Thoracic aorta (tissue), 2 donors: ENCODE measurements around the gene AHNAK. TPM values are rescaled to one million over a fixed set of nuclear protein-coding genes. Genes with fewer than 3 reads are reported as not detected.
"Not testable (repeated sequence)": the region's sequence is repeated elsewhere in the genome, so short reads cannot be mapped to it uniquely, and the experiment has no call there.

ENCODE experiments used
- ATAC-seq: fragments of 150-250 bp; one replicate; pipeline ENCODE4 v1.8.0; 2017; ENCODE audit warnings: low read depth; ENCODE audit not compliant: insufficient number of reproducible peaks, low FRiP score
- DNase-seq: peaks from one replicate; pipeline ENCODE4 v3.0.0-alpha.2; 2020; ENCODE audit warnings: low spot score
- H3K27ac ChIP-seq, 2 donors: fragments of 200-600 bp; sonication (generic); 1 replicate in 1 of 2; 2 replicates in 1 of 2; pipeline ENCODE4 v1.5.1; 2016; ENCODE audit warnings: mild to moderate bottlenecking in 2 of 2, moderate library complexity in 2 of 2
- H3K27me3 ChIP-seq: fragments of 200-600 bp; sonication (generic); replicated peaks from 2 replicates; pipeline ENCODE4 v1.6.0; 2016; ENCODE audit warnings: mild to moderate bottlenecking; ENCODE audit not compliant: insufficient read depth
- H3K36me3 ChIP-seq: fragments of 200-600 bp; sonication (generic); one replicate; pipeline ENCODE4 v1.5.1; 2016
- H3K4me1 ChIP-seq, 2 donors: fragments of 200-600 bp; sonication (generic); 1 replicate in 1 of 2; 2 replicates in 1 of 2; pipeline versions ENCODE4 v1.5.1 to v1.6.0; 2016; ENCODE audit warnings: low read depth in 2 of 2, mild to moderate bottlenecking in 1 of 2; ENCODE audit not compliant: control insufficient read depth in 1 of 2
- H3K4me3 ChIP-seq: fragments of 200-600 bp; sonication (generic); 2 replicates; pipeline ENCODE4 v1.5.1; 2016; ENCODE audit warnings: mild to moderate bottlenecking
- H3K9me3 ChIP-seq: fragments of 200-600 bp; sonication (generic); 2 replicates; pipeline ENCODE4 v1.5.1; 2016
- CTCF ChIP-seq: fragments of 200-600 bp; sonication (generic); IDR thresholded peaks from one replicate; pipeline ENCODE4 v1.5.1; 2019; ENCODE audit warnings: antibody characterized with exemption
- total RNA-seq, 2 donors: library from RNA; depleted of rRNA; stranded (reverse); fragments of >200 nt; gene quantifications; one replicate each; pipeline versions ENCODE4 v1.1.0 to v1.2.3, GENCODE V29; 2016

AHNAK gene
- total RNA-seq, 2 donors from 2014 or later = 1,009 to 1,046 TPM

DNA sequence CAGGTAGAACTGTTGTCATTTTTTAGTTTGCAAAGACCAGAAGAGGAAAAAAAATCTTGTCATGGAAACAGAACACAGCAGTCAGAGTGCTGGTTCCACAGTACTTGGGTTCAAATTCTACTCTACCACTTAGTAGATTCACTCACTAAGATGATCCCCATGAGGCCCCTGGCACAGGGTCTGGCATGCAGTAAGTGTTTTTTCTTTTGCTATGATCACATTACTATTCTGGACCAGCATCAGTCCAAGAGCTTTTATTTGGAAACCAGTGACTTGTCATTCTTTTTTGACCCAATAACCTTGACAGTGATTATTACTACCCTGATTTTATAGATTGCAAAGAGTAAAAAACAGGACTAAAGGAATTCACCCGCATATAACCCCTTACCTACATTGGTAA lies 23.0 kb upstream of the AHNAK start:
- no peak for DNase-seq
- Histone ChIP-seq H3K4me3 (no peak overlapping the region), H3K4me1 (peaks cover 7 to 27% of the 10 kb centered on the region in 2 donors), H3K27me3 (no peaks in the 10 kb centered on the region), H3K27ac (no peak overlapping the region), H3K36me3 (peaks cover 51% of the 10 kb centered on the region), H3K9me3 (no peaks in the 10 kb centered on the region)
- TF ChIP-seq CTCF = no peak
- no peak for ATAC-seq

GRCh38 chr11:62567018-62567633 lies 20.5 kb upstream of the AHNAK start:
- Histone ChIP-seq H3K4me1 (peaks cover 0 to 15% of the 10 kb centered on the region in 2 donors), H3K36me3 (peaks cover 55% of the 10 kb centered on the region), H3K27ac (no peak overlapping the region), H3K4me3 (no peak overlapping the region), H3K27me3 (no peaks in the 10 kb centered on the region), H3K9me3 (no peaks in the 10 kb centered on the region)
- no peak for DNase-seq
- TF ChIP-seq CTCF = no peak
- ATAC-seq = no peak

- H3K4me3 ChIP-seq = no peak overlapping the region
- no peak overlapping the region for H3K27ac ChIP-seq
- H3K27me3 ChIP-seq = no peaks in the 10 kb centered on the region
- no peak for TF ChIP-seq CTCF
- no peaks in the 10 kb centered on the region for H3K9me3 ChIP-seq
- peaks cover 0 to 9% of the 10 kb centered on the region in 2 donors for H3K4me1 ChIP-seq
- no peak for DNase-seq
- ATAC-seq = no peak
- H3K36me3 ChIP-seq = peaks cover 46% of the 10 kb centered on the region
Measured at GRCh38 chr11:62566247-62566646, 19.6 kb upstream of the AHNAK start.

GRCh38 chr11:62565100-62565802 lies 18.6 kb upstream of the AHNAK start:
- no peak for DNase-seq
- H3K36me3 ChIP-seq = peaks cover 36% of the 10 kb centered on the region
- H3K4me1 ChIP-seq = peaks cover 9 to 16% of the 10 kb centered on the region in 2 donors
- no peak for ATAC-seq
- no peaks in the 10 kb centered on the region for H3K9me3 ChIP-seq
- no peak for TF ChIP-seq CTCF
- no peak overlapping the region for H3K4me3 ChIP-seq
- H3K27me3 ChIP-seq = no peaks in the 10 kb centered on the region
- H3K27ac ChIP-seq = no peak overlapping the region

DNA sequence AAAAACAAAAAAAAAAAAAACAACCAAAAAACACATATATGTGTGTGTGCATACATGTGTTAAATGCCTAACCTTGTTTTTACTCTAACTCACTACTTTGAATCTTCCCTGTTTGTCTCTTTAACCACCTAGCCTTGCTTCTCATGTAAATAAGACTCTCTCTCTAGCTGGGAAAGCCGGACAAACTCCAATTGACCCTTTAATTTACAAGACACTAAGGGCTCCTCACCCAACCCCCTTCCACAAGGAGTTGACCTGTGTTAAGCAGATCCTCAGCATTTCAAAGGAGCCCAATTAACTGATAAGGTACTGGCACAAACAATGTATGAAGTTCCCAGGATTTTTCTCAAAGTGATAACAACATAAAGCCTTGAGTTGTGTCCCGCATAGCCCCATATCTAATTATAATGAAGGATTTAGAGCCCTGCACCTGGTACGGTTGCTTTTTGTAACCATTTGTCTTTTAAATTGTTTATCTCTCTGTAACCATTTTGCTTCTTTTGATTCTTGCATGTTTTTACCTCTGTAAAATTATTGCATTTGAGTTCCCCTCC lies 15.1 kb upstream of the AHNAK start:
- Histone ChIP-seq H3K4me1 (peaks cover 21 to 25% of the 10 kb centered on the region in 2 donors), H3K36me3 (peaks cover 24% of the 10 kb centered on the region), H3K27ac (peak overlapping the region; percentile 84 to 87)
- H3K27me3 ChIP-seq, ATAC-seq, H3K9me3 ChIP-seq, H3K4me3 ChIP-seq, DNase-seq: not testable (repeated sequence)
